ENCODE data around the gene OVCA2.

GRCh38 chr17:2004435-2004952 lies 37.3 kb upstream of the OVCA2 start:
- no peak for TF ChIP-seq CTCF (IDR thresholded peaks at IDR 0.05; ENCODE audit: insufficient read depth, low read length, poor library complexity, severe bottlenecking)
- no peak for TF ChIP-seq EZH2phosphoT487 (conservative IDR thresholded peaks at IDR 0.05; ENCODE audit: low read length)

Measured in SU-DHL-6 (cell line).